ENCODE results near the gene CHRNA4.

CHRNA4 gene

GRCh38 chr20:63328026-63328700 lies 33.0 kb downstream of the CHRNA4 start:
- no peak overlapping the region for H3K9ac ChIP-seq (ENCODE audit: low read length)
- H3K27ac ChIP-seq (ENCODE audit: low read length): no peak overlapping the region
- H3K36me3 ChIP-seq (replicated peaks; ENCODE audit: low read depth, low read length): no peaks in the 10 kb centered on the region
- H2AFZ ChIP-seq (ENCODE audit: low read depth, low read length): no peak overlapping the region
- H3K4me1 ChIP-seq (ENCODE audit: low read length): no peaks in the 10 kb centered on the region
- H3K27me3 ChIP-seq (ENCODE audit: low read depth, low read length): peaks cover 13% of the 10 kb centered on the region; the same call in 1 of the 2 replicates
- no peak overlapping the region for H3K4me2 ChIP-seq (ENCODE audit: low read length)
- no peaks in the 10 kb centered on the region for H3K9me3 ChIP-seq (ENCODE audit: insufficient read depth, low read length)
- H3K4me3 ChIP-seq (ENCODE audit: low read length): no peak overlapping the region
- no peaks in the 10 kb centered on the region for H4K20me1 ChIP-seq (ENCODE audit: insufficient read depth, low read length)
- no peaks in the 10 kb centered on the region for H3K79me2 ChIP-seq (ENCODE audit: low read length)
- TF ChIP-seq, protein P1, sequence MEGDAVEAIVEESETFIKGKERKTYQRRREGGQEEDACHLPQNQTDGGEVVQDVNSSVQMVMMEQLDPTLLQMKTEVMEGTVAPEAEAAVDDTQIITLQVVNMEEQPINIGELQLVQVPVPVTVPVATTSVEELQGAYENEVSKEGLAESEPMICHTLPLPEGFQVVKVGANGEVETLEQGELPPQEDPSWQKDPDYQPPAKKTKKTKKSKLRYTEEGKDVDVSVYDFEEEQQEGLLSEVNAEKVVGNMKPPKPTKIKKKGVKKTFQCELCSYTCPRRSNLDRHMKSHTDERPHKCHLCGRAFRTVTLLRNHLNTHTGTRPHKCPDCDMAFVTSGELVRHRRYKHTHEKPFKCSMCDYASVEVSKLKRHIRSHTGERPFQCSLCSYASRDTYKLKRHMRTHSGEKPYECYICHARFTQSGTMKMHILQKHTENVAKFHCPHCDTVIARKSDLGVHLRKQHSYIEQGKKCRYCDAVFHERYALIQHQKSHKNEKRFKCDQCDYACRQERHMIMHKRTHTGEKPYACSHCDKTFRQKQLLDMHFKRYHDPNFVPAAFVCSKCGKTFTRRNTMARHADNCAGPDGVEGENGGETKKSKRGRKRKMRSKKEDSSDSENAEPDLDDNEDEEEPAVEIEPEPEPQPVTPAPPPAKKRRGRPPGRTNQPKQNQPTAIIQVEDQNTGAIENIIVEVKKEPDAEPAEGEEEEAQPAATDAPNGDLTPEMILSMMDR (IDR thresholded peaks at IDR 0.05; ENCODE audit: low read depth, low read length): no peak
- no peak for TF ChIP-seq EZH2phosphoT487 (IDR thresholded peaks at IDR 0.05; ENCODE audit: low read depth)

DNA sequence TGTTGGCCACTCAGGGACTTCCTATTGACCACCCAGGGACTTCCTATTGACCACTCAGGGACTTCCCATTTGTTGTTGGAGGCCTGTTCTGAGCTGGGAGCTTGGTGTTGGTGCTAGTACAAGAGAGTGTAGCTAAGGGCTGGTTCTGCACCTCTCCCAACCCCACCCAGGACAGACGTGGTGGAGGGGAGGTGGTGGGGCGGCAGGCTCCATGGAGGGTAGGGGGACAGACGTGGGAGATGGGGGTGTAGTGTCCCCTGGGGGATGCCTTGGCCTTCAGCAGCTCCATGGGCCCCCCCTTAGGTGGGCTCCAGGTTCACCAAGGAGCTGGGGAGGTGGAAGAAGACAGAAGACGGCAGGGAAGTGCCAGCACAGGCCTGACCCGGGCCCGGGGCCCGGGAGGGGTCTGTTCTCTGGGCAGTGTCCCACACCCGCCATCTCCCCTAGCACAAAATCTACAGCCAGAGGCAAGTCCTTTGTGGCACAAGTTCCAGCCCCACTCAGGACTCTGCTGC lies 33.9 kb downstream of the CHRNA4 start:
- Histone ChIP-seq H3K9ac (ENCODE audit: low read length) (no peak overlapping the region), H2AFZ (ENCODE audit: low read depth, low read length) (no peak overlapping the region), H3K36me3 (replicated peaks; ENCODE audit: low read depth, low read length) (no peaks in the 10 kb centered on the region), H3K27ac (ENCODE audit: low read length) (no peak overlapping the region), H3K4me1 (ENCODE audit: low read length) (no peaks in the 10 kb centered on the region), H3K4me2 (ENCODE audit: low read length) (no peak overlapping the region), H4K20me1 (ENCODE audit: insufficient read depth, low read length) (no peaks in the 10 kb centered on the region), H3K4me3 (ENCODE audit: low read length) (no peak overlapping the region), H3K79me2 (ENCODE audit: low read length) (no peaks in the 10 kb centered on the region), H3K9me3 (ENCODE audit: insufficient read depth, low read length) (no peaks in the 10 kb centered on the region), H3K27me3 (ENCODE audit: low read depth, low read length) (peaks cover 13% of the 10 kb centered on the region; the same call in 1 of the 2 replicates)
- TF ChIP-seq EZH2phosphoT487 (IDR thresholded peaks at IDR 0.05; ENCODE audit: low read depth): no peak
- TF ChIP-seq, protein P1 (IDR thresholded peaks at IDR 0.05; ENCODE audit: low read depth, low read length): no peak

DNA sequence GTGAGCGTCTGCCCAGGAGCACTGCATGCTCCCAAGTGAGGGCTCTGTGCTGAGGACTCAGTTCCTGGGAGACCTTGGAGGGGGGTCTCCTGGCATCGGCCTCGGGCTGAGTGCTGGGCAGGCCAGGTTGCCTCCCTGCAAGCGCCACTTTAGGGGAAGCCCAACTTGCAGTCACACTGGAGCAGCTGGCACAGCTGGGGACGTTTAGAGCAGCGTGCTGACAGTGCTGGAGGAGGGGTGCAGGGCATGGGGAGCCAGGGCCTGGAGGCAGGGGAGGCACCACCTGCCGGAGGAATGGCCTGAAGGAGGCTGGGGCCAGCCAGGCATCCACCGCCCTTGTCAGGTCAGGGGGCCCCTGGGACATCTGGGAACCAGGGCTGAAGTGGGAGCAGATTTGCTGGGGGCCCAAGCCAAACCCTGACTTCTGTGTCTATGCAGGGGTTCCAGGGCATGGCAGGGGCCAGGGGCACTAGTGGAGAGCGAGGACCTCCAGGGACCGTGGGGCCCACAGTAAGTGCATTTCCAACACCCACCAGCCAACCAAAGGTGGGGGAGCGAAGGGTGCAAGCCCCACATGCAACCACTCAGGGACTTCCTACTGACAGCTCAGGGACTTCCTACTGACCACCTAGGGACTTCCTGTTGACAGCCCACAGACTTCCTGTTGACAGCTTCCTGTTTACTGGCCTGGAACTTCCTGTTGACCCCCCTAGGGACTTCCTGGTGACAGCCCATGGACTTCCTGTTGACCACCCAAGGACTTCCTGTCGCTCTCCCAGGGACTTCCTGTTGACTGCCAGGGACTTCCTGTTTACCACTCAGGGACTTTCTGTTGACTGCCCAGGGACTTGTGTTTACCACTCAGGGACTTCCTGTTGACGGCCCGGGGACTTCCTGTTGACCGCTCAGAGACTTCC lies 34.6 kb downstream of the CHRNA4 start:
- H3K27me3 ChIP-seq (ENCODE audit: low read depth, low read length): peaks cover 13% of the 10 kb centered on the region; the same call in 1 of the 2 replicates
- no peak overlapping the region for H2AFZ ChIP-seq (ENCODE audit: low read depth, low read length)
- no peak overlapping the region for H3K4me2 ChIP-seq (ENCODE audit: low read length)
- no peaks in the 10 kb centered on the region for H3K4me1 ChIP-seq (ENCODE audit: low read length)
- H3K9ac ChIP-seq (ENCODE audit: low read length): no peak overlapping the region
- no peaks in the 10 kb centered on the region for H3K36me3 ChIP-seq (replicated peaks; ENCODE audit: low read depth, low read length)
- no peaks in the 10 kb centered on the region for H3K9me3 ChIP-seq (ENCODE audit: insufficient read depth, low read length)
- H4K20me1 ChIP-seq (ENCODE audit: insufficient read depth, low read length): no peaks in the 10 kb centered on the region
- no peak overlapping the region for H3K4me3 ChIP-seq (ENCODE audit: low read length)
- H3K27ac ChIP-seq (ENCODE audit: low read length): no peak overlapping the region
- no peak for TF ChIP-seq EZH2phosphoT487 (IDR thresholded peaks at IDR 0.05; ENCODE audit: low read depth)
- TF ChIP-seq, protein P1 (IDR thresholded peaks at IDR 0.05; ENCODE audit: low read depth, low read length): no peak
- no peaks in the 10 kb centered on the region for H3K79me2 ChIP-seq (ENCODE audit: low read length)

All from OCI-LY3 (cell line).